ENCODE results near the gene GTPBP3. TPM values are rescaled to one million over a fixed set of nuclear protein-coding genes. Genes with fewer than 3 reads are reported as not detected.
A peak's percentile ranks its signal among the peaks of the same experiment; 100 is the strongest.

GTPBP3 gene
- total RNA-seq, 4 donors from 2014 or later: 15.9 to 59.4 (median 28.8) TPM

GRCh38 chr19:17340871-17341357 lies 3.6 kb downstream of the GTPBP3 start:
- 51 to 66% methylated on average over 17 of the region's 17 CpGs for WGBS, 2 donors
- DNase-seq (ENCODE audit: low spot score in 2 of 2): no peak
- H3K9me3 ChIP-seq: no peaks in the 10 kb centered on the region
- H3K27ac ChIP-seq: peak overlapping the region in 1 of 4 donors; percentile 34
- TF ChIP-seq CTCF (IDR thresholded peaks at IDR 0.05) (no peak), POLR2A (IDR thresholded peaks at IDR 0.05) (no peak), EP300 (IDR thresholded peaks at IDR 0.05) (no peak)
- peaks cover 0 to 36% (median 9%) of the 10 kb centered on the region in 4 donors for H3K4me1 ChIP-seq
- peaks cover 0 to 38% (median 0%) of the 10 kb centered on the region in 3 donors for H3K36me3 ChIP-seq
- no peak overlapping the region for H3K4me3 ChIP-seq
- no peaks in the 10 kb centered on the region for H3K27me3 ChIP-seq

DNA sequence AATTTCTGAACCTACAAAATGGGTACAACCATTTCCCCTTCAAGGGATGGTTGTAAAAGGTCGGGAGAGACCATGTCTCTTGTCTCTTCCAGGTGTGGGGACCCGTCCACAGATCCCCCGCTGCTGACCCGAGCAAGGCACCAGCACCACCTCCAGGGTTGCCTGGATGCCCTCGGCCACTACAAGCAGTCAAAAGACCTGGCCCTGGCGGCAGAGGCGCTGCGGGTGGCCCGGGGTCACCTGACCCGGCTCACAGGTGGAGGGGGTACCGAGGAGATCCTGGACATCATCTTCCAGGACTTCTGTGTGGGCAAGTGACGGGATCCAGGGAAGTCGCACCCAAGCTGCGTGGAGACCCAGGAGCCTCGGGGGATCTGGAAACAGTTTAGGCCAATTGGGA lies 4.0 kb downstream of the GTPBP3 start:
- Histone ChIP-seq H3K27me3 (no peaks in the 10 kb centered on the region), H3K4me1 (peaks cover 0 to 36% (median 9%) of the 10 kb centered on the region in 4 donors), H3K36me3 (peaks cover 0 to 38% (median 0%) of the 10 kb centered on the region in 3 donors), H3K4me3 (no peak overlapping the region), H3K27ac (peak overlapping the region in 1 of 4 donors; percentile 34), H3K9me3 (no peaks in the 10 kb centered on the region)
- no peak for DNase-seq (ENCODE audit: low spot score in 2 of 2)
- 91% methylated on average over 11 to 15 of the region's 15 CpGs for WGBS, 2 donors
- TF ChIP-seq POLR2A (IDR thresholded peaks at IDR 0.05) (no peak), EP300 (IDR thresholded peaks at IDR 0.05) (no peak), CTCF (IDR thresholded peaks at IDR 0.05) (no peak)

- Histone ChIP-seq H3K36me3 (peaks cover 0 to 38% (median 0%) of the 10 kb centered on the region in 3 donors), H3K9me3 (no peaks in the 10 kb centered on the region), H3K27ac (no peak overlapping the region), H3K4me1 (peaks cover 0 to 39% (median 9%) of the 10 kb centered on the region in 4 donors), H3K27me3 (no peaks in the 10 kb centered on the region), H3K4me3 (no peak overlapping the region)
- WGBS, 2 donors: 80 to 82% methylated on average over 7 of the region's 7 CpGs
- TF ChIP-seq CTCF (IDR thresholded peaks at IDR 0.05) (no peak), EP300 (IDR thresholded peaks at IDR 0.05) (no peak), POLR2A (IDR thresholded peaks at IDR 0.05) (no peak)
- DNase-seq (ENCODE audit: low spot score in 2 of 2): no peak
Measured at GRCh38 chr19:17341845-17342244, 4.5 kb downstream of the GTPBP3 start.

DNA sequence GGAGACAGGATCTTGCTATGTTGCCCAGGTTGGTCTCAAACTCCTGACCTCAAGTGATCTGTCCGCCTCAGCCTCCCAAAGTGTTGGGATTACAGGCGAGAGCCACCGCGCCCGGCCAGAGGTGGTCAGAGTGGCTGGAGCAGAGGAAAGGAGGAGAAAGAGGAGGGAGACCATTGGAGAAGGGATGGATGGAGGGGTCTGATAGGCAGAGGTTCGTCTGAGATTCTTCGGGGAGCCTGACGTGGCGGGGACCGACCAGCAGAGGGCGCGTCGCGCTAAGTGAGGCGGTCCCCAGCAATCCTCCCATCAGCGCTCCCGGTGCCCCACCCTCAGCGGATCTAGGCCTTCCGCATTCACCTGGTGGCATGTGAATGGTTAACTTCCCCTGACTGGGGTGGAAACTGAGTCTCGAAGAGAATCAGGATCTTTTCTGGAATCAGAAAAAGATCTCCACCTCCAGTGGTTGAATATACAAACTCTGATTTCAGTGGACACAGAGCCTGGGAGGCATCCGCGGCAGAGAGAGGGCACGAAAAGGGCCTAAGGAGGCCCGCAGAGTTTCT lies 8.8 kb downstream of the GTPBP3 start:
- Histone ChIP-seq H3K27ac (peak overlapping the region in 2 of 4 donors; percentile 1 to 69), H3K4me1 (peaks cover 0 to 34% (median 3%) of the 10 kb centered on the region in 4 donors), H3K4me3 (no peak overlapping the region), H3K36me3 (peaks cover 0 to 24% (median 0%) of the 10 kb centered on the region in 3 donors), H3K27me3 (peaks cover 0 to 10% of the 10 kb centered on the region in 2 donors), H3K9me3 (no peaks in the 10 kb centered on the region)
- peak; percentile 66 to 80 for DNase-seq (ENCODE audit: low spot score in 2 of 2)
- TF ChIP-seq EP300 (IDR thresholded peaks at IDR 0.05) (peak in 1 of 2 donors; percentile 27), POLR2A (IDR thresholded peaks at IDR 0.05) (no peak), CTCF (IDR thresholded peaks at IDR 0.05) (peak; percentile 93 to 95 (median 94))
- 11 to 15% methylated on average over 24 of the region's 24 CpGs for WGBS, 2 donors

DNA sequence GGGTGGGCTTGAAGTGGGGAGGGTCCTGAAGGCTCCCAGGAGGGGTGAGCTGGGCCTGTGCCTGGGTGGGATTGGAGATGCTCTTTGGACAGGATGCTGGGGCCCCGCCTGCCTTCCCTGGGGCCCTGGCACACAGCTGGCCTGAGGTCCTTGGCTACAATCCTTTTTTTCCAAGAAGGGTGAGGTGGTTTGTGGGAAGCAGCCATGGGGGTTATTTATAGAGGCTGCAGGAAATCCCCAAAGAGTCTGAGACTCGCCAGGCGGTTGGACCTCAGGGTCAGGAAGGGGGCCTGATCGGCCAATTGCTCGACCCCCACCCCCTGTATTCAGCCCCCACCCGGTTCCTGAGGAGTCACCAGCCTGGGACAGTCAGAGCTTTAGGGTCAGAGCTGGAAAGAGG lies 10.0 kb downstream of the GTPBP3 start:
- Histone ChIP-seq H3K4me1 (peaks cover 0 to 34% (median 3%) of the 10 kb centered on the region in 4 donors), H3K4me3 (no peak overlapping the region), H3K27ac (peak overlapping the region in 3 of 4 donors; percentile 20 to 78 (median 69)), H3K9me3 (no peaks in the 10 kb centered on the region), H3K27me3 (peaks cover 0 to 17% of the 10 kb centered on the region in 2 donors), H3K36me3 (peaks cover 0 to 13% (median 0%) of the 10 kb centered on the region in 3 donors)
- 19 to 20% methylated on average over 6 of the region's 6 CpGs for WGBS, 2 donors
- TF ChIP-seq EP300 (IDR thresholded peaks at IDR 0.05): peak in 1 of 2 donors; percentile 30
- no peak for TF ChIP-seq CTCF (IDR thresholded peaks at IDR 0.05)
- no peak for DNase-seq (ENCODE audit: low spot score in 2 of 2)

Data from tibial nerve (tissue), 4 donors.